Tibial nerve (tissue), 4 donors: ENCODE results near the gene COPS8. TPM values are rescaled to one million over a fixed set of nuclear protein-coding genes. Genes with fewer than 3 reads are reported as not detected.

Experiments
- DNase-seq, 2 donors: peaks; one replicate each; pipeline ENCODE4 v3.0.0-alpha.2; 2019; ENCODE audit warnings: low spot score in 2 of 2
- H3K27ac ChIP-seq, 4 donors: fragments of 200-600 bp; sonication (generic) in 3 of 4; one replicate each; pipeline ENCODE4 v1.5.1; 2017 to 2019; ENCODE audit warnings: mild to moderate bottlenecking in 1 of 4
- H3K27me3 ChIP-seq, 2 donors: fragments of 200-600 bp; sonication (generic) in 1 of 2; one replicate each; pipeline versions ENCODE4 v1.5.1 to v1.6.0; 2017 to 2019
- H3K36me3 ChIP-seq, 3 donors: fragments of 200-600 bp; sonication (generic); one replicate each; pipeline ENCODE4 v1.5.1; 2018 to 2019
- H3K4me1 ChIP-seq, 4 donors: fragments of 200-600 bp; sonication (generic) in 3 of 4; one replicate each; pipeline ENCODE4 v1.5.1; 2017 to 2019
- H3K4me3 ChIP-seq, 4 donors: fragments of 200-600 bp; sonication (generic) in 3 of 4; one replicate each; pipeline ENCODE4 v1.5.1; 2017 to 2019; ENCODE audit warnings: mild to moderate bottlenecking in 1 of 4, moderate library complexity in 1 of 4
- H3K9me3 ChIP-seq, 4 donors: fragments of 200-600 bp; sonication (generic) in 3 of 4; one replicate each; pipeline ENCODE4 v1.5.1; 2017 to 2019
- EP300 ChIP-seq, 2 donors: sonication (generic); formaldehyde crosslinking; IDR thresholded peaks; one replicate each; pipeline ENCODE4 v1.6.1; 2017; ENCODE audit warnings: antibody characterized with exemption in 2 of 2, mild to moderate bottlenecking in 1 of 2
- POLR2A ChIP-seq, 2 donors: fragments of 450-650 bp; IDR thresholded peaks; one replicate each; pipeline ENCODE4 v1.6.1; 2017; ENCODE audit warnings: antibody characterized with exemption in 2 of 2, mild to moderate bottlenecking in 2 of 2, moderate library complexity in 2 of 2
- WGBS, 2 donors: methylation state at CpG; one replicate each; pipeline ENCODE4 v1.1.5; 2018; 5-methylcytosine and 5-hydroxymethylcytosine counted together
- total RNA-seq, 4 donors: library from RNA; depleted of rRNA; stranded (reverse); fragments of >200 nt; gene quantifications; one replicate each; pipeline ENCODE4 v1.1.0, GENCODE V29; 2016
- TF ChIP-seq, protein P1 (sequence below), 5 experiments: fragments of 200-600 bp in 3 of 5; fragments of 450-650 bp in 2 of 5; sonication (generic) in 3 of 5; IDR thresholded peaks; one replicate each; pipeline ENCODE4 v1.5.1; 2016 to 2019; ENCODE audit warnings: antibody characterized with exemption in 5 of 5, mild to moderate bottlenecking in 3 of 5, moderate library complexity in 2 of 5

Gene COPS8
- total RNA-seq, 4 donors from 2014 or later, result 69.6 to 93.1 (median 80.2) TPM

DNA sequence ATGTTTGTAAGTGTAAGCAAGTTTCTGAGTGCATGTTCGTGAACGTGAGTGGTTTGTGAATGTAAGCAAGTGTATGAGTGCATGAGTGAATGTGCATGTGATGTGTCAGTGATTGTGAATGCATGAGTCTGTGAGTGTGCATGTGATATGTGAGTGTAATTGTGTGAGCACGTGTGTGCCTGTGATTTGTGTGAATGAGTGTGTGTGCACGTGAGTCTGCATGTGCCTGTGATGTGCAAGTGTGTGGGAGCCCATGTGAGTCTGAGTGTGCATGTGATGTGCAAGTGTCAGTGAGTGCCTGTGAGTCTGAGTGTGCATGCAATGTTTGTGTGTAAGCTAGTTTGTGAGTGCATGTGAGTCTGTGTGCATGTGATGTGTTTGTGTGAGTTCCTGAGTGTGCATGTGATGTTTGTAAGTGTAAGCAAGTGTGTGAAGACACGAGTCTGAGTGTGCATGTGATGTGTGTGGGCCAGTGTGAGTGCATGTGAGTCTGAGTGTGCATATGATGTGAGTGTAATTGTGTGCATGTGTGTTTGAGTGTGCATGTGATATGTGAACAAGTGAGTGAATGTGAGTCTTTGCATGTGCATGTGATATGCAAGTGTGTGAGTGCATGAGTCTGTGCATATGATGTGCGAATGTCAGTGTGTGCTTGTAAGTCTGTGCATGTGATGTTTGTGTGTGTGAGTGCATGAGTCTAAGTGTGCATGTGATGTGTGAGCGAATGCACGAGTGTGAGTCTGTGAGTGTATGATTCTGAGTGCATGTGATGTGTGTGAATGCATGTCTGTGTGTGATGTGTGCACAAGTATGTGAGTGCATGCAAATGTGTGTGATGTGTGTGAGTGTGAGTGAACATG is 45.1 kb downstream of the COPS8 start:
- no peaks in the 10 kb centered on the region for H3K36me3 ChIP-seq
- no peak overlapping the region for H3K4me3 ChIP-seq
- no peak for DNase-seq
- no peak overlapping the region for H3K27ac ChIP-seq
- H3K4me1 ChIP-seq, result peaks cover 0 to 33% (median 9%) of the 10 kb centered on the region in 4 donors
- no peaks in the 10 kb centered on the region for H3K27me3 ChIP-seq
- WGBS, 2 donors, result 93 to 96% methylated on average over 8 of the region's 8 CpGs
- TF ChIP-seq POLR2A (IDR thresholded peaks at IDR 0.05), result no peak
- peaks cover 0 to 5% (median 0%) of the 10 kb centered on the region in 4 donors for H3K9me3 ChIP-seq

DNA sequence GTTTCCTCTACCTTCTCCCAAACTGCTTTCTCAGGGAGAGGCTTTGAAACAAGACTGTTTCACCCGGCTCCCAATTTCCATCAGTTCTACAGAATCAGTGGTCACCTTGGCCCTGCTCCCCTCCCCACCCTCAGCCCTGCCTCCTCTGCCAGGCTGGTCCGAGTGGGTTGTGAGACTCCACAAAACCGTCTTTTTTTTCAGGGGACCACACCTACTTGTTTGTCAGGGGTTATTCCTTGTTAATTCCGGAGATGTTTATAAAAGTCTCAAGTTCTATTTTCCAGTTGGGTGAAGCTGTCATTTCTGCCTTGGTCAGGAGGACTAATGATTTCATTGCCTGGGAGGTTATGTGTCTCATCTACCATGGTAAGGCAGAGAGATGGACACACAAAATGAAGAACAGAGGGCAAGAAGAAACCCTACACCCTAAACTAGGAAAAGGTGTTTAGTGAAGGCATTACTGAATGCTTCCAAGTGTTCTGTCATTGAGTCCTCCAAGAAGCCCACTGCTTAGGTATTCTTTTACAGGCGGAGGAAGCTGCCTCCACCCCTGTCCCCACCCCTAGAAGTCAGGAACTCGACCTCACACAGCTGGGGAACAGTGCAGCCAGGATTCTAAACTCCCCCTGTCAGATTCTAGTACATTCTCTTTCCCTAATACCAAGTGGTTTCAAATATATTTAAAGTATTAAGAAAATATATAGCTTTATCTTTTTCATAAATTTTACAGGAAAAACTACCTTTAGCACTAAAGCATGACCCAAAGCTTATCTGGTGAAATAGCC is 46.3 kb downstream of the COPS8 start:
- H3K36me3 ChIP-seq, result no peaks in the 10 kb centered on the region
- WGBS, 2 donors, result 65 to 68% methylated on average over 6 of the region's 6 CpGs
- no peak for DNase-seq
- peaks cover 0 to 24% (median 9%) of the 10 kb centered on the region in 4 donors for H3K4me1 ChIP-seq
- H3K27ac ChIP-seq, result no peak overlapping the region
- no peak overlapping the region for H3K4me3 ChIP-seq
- TF ChIP-seq EP300 (IDR thresholded peaks at IDR 0.05), result no peak
- TF ChIP-seq POLR2A (IDR thresholded peaks at IDR 0.05), result no peak
- TF ChIP-seq, protein P1, sequence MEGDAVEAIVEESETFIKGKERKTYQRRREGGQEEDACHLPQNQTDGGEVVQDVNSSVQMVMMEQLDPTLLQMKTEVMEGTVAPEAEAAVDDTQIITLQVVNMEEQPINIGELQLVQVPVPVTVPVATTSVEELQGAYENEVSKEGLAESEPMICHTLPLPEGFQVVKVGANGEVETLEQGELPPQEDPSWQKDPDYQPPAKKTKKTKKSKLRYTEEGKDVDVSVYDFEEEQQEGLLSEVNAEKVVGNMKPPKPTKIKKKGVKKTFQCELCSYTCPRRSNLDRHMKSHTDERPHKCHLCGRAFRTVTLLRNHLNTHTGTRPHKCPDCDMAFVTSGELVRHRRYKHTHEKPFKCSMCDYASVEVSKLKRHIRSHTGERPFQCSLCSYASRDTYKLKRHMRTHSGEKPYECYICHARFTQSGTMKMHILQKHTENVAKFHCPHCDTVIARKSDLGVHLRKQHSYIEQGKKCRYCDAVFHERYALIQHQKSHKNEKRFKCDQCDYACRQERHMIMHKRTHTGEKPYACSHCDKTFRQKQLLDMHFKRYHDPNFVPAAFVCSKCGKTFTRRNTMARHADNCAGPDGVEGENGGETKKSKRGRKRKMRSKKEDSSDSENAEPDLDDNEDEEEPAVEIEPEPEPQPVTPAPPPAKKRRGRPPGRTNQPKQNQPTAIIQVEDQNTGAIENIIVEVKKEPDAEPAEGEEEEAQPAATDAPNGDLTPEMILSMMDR (IDR thresholded peaks at IDR 0.05), result no peak
- no peaks in the 10 kb centered on the region for H3K27me3 ChIP-seq
- H3K9me3 ChIP-seq, result peaks cover 0 to 5% (median 0%) of the 10 kb centered on the region in 4 donors

DNA sequence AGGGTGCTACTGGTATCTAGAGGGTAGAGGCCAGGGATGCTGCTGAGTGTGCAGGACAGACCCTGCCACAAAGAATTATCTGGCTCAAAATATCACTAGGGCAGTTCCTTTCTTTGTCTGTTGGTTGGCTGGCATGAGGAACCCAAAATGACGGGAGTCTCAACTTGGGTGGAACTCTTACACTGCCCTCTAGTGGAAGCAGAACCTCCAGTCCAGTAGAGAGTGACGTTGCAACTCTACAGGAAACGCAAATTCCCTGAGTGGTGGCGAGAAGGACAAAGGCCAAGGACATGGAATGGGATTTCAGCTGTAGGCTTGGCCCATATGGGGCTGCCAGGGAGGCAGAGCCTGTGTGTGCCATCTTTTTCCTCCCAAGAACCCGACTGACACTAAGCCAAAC is 47.1 kb downstream of the COPS8 start:
- H3K4me1 ChIP-seq, result peaks cover 0 to 15% (median 4%) of the 10 kb centered on the region in 4 donors
- no peak overlapping the region for H3K27ac ChIP-seq
- WGBS, 2 donors, result 75 to 78% methylated on average over 5 of the region's 5 CpGs

DNA sequence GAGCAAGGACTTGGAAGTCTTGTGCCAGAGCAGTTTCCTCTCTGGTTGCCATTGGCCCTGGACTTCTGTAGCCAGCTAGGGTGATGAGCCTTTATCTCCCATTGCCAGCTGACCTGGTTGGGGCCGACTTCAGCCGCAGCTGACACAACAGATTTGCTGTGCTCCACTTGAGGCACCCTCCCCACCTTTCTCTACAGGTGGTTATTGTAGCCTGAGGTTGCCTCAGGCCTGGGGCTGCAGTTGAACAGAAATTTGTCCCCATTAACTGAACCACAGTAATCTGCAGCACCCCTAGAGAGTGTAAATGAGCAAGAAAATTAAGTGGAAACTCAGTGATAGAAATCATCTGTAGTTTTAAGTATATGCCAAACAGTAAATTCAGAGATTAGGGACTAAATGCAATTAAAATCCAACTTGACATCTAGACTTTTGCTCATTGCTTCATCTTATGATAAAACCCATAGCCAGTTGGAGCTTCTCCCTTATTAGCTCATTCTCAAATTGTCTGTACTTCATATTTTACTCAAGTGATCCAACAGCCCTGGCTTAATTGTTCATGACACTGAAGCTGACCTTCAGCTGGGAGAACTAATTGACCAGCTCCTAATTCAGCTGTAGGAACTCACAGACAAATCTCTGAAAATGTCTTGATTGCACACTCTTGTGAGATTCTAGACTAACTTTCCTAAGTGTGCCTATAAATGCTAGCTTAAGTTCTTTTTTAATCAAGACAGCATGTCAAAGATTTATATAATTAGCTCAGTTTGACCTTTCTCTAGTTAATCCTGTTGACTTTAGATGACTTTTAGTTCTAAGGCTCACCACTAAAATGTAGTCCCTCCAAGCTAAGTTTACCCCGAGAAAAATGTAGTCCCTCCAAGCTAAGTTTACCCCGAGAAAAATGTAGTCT is 48.9 kb downstream of the COPS8 start:
- no peaks in the 10 kb centered on the region for H3K36me3 ChIP-seq
- H3K4me1 ChIP-seq, result no peaks in the 10 kb centered on the region
- no peak overlapping the region for H3K4me3 ChIP-seq
- H3K9me3 ChIP-seq, result peaks cover 0 to 5% (median 0%) of the 10 kb centered on the region in 4 donors
- H3K27me3 ChIP-seq, result no peaks in the 10 kb centered on the region
- TF ChIP-seq EP300 (IDR thresholded peaks at IDR 0.05), result no peak
- TF ChIP-seq POLR2A (IDR thresholded peaks at IDR 0.05), result no peak
- TF ChIP-seq, protein P1 (IDR thresholded peaks at IDR 0.05), result no peak
- peak overlapping the region in 2 of 4 donors; percentile 4 to 6 for H3K27ac ChIP-seq
- no peak for DNase-seq
- WGBS, 2 donors, result 64 to 66% methylated on average over 4 of the region's 4 CpGs

More for the DNA sequence above, 47.1 kb downstream of the COPS8 start:
- TF ChIP-seq, protein P1 (IDR thresholded peaks at IDR 0.05), result peak in 1 of 5 experiments; percentile 18
- no peak for TF ChIP-seq POLR2A (IDR thresholded peaks at IDR 0.05)
- H3K36me3 ChIP-seq, result no peaks in the 10 kb centered on the region
- no peaks in the 10 kb centered on the region for H3K27me3 ChIP-seq
- no peak for DNase-seq
- H3K9me3 ChIP-seq, result peaks cover 0 to 5% (median 0%) of the 10 kb centered on the region in 4 donors
- H3K4me3 ChIP-seq, result no peak overlapping the region

DNA sequence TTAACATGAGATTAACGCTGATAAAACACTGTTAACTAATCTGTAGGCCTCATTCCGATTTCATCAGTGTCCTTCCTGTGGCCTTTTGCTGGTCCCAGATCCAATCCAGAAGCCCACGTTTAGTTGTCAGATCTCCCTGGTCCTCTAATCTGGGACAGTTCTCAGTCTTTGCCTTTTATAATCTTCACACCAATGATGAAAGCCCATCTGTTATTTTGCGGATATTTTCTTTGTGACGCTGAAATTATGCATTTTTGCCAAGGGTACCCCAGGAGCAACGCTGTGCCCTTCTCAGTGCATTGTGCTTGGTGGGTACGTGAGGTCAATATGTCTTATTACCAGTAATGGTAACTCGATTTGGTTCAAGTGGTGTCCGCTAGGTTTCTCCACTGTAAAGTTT is 51.1 kb downstream of the COPS8 start:
- Histone ChIP-seq H3K9me3 (peaks cover 0 to 5% (median 0%) of the 10 kb centered on the region in 4 donors), H3K27me3 (no peaks in the 10 kb centered on the region), H3K4me3 (no peak overlapping the region), H3K4me1 (no peaks in the 10 kb centered on the region), H3K27ac (no peak overlapping the region), H3K36me3 (no peaks in the 10 kb centered on the region)
- TF ChIP-seq POLR2A (IDR thresholded peaks at IDR 0.05) (no peak), EP300 (IDR thresholded peaks at IDR 0.05) (no peak)
- TF ChIP-seq, protein P1 (IDR thresholded peaks at IDR 0.05), result no peak
- no peak for DNase-seq
- WGBS, 2 donors, result 90 to 92% methylated on average over 9 of the region's 9 CpGs
